RWPE2 (cell line): Measurements from ENCODE around the gene ASAP3.
A peak's percentile ranks its signal among the peaks of the same experiment; 100 is the strongest.

Experiments
- ATAC-seq: fragments of 200-7000 bp; cut with Tn5 transposase; 3 replicates; pipeline ENCODE4 v1.9.1; 2021; ENCODE audit warnings: low read depth
- DNase-seq: peaks from one replicate; pipeline ENCODE4 v3.0.0-alpha.2; 2020; ENCODE audit warnings: low spot score
- H3K27ac ChIP-seq: fragments of 450-650 bp; 2 replicates; pipeline ENCODE4 v1.5.1; 2017; ENCODE audit warnings: mild to moderate bottlenecking; ENCODE audit not compliant: poor library complexity, severe bottlenecking
- H3K27me3 ChIP-seq: fragments of 250-450 bp; sonication (Bioruptor Pico); 2 replicates; pipeline ENCODE4 v1.5.1; 2021; ENCODE audit warnings: mild to moderate bottlenecking, moderate library complexity; ENCODE audit not compliant: insufficient read depth, poor library complexity, severe bottlenecking
- H3K36me3 ChIP-seq: fragments of 250-450 bp; sonication (Bioruptor Pico); 2 replicates; pipeline ENCODE4 v1.5.1; 2020; ENCODE audit warnings: low read depth, mild to moderate bottlenecking, moderate library complexity
- H3K4me1 ChIP-seq: fragments of 250-450 bp; sonication (Bioruptor Pico); 2 replicates; pipeline ENCODE4 v1.5.1; 2021; ENCODE audit warnings: mild to moderate bottlenecking, moderate library complexity; ENCODE audit not compliant: insufficient read depth, poor library complexity, severe bottlenecking
- H3K4me3 ChIP-seq: fragments of 250-450 bp; sonication (Bioruptor Pico); 2 replicates; pipeline ENCODE4 v1.5.1; 2021; ENCODE audit warnings: mild to moderate bottlenecking, moderate library complexity; ENCODE audit not compliant: severe bottlenecking
- H3K9me3 ChIP-seq: fragments of 250-450 bp; sonication (Bioruptor Pico); 2 replicates; pipeline ENCODE4 v1.5.1; 2021; ENCODE audit warnings: mild to moderate bottlenecking, moderate library complexity; ENCODE audit not compliant: severe bottlenecking
- TF ChIP-seq, protein P1 (sequence below): fragments of 450-650 bp; IDR thresholded peaks from one replicate; pipeline ENCODE4 v1.5.1; 2017; ENCODE audit warnings: mild to moderate bottlenecking, moderate library complexity; ENCODE audit not compliant: poor library complexity, severe bottlenecking

ASAP3 gene

DNA sequence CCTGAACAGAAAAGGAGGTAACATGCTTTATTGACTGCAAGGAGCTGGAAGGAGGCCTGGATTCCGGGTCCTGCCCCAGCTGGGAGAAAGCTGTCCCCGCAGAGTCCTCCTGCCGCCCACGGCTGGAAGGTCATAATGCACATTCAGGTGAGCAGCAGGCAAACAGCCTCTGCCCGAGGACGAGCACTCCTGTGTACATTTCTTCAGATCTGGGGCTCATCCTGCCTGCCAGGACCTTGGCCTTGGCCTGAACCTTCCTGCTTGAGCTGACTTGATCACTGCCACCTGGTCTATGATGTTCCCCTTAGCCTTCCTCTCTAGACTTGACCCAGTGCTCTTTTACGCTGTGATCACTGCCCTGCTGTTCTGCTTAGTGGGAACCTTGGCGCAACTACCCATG, 96.5 kb downstream of the ASAP3 start:
- peaks cover 26% of the 10 kb centered on the region for H3K4me1 ChIP-seq
- H3K9me3 ChIP-seq = no peaks in the 10 kb centered on the region
- H3K36me3 ChIP-seq = no peaks in the 10 kb centered on the region
- no peak overlapping the region for H3K4me3 ChIP-seq
- no peak for ATAC-seq
- TF ChIP-seq, protein P1, sequence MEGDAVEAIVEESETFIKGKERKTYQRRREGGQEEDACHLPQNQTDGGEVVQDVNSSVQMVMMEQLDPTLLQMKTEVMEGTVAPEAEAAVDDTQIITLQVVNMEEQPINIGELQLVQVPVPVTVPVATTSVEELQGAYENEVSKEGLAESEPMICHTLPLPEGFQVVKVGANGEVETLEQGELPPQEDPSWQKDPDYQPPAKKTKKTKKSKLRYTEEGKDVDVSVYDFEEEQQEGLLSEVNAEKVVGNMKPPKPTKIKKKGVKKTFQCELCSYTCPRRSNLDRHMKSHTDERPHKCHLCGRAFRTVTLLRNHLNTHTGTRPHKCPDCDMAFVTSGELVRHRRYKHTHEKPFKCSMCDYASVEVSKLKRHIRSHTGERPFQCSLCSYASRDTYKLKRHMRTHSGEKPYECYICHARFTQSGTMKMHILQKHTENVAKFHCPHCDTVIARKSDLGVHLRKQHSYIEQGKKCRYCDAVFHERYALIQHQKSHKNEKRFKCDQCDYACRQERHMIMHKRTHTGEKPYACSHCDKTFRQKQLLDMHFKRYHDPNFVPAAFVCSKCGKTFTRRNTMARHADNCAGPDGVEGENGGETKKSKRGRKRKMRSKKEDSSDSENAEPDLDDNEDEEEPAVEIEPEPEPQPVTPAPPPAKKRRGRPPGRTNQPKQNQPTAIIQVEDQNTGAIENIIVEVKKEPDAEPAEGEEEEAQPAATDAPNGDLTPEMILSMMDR = no peak
- no peaks in the 10 kb centered on the region for H3K27me3 ChIP-seq
- DNase-seq = no peak
- H3K27ac ChIP-seq = no peak overlapping the region

DNA sequence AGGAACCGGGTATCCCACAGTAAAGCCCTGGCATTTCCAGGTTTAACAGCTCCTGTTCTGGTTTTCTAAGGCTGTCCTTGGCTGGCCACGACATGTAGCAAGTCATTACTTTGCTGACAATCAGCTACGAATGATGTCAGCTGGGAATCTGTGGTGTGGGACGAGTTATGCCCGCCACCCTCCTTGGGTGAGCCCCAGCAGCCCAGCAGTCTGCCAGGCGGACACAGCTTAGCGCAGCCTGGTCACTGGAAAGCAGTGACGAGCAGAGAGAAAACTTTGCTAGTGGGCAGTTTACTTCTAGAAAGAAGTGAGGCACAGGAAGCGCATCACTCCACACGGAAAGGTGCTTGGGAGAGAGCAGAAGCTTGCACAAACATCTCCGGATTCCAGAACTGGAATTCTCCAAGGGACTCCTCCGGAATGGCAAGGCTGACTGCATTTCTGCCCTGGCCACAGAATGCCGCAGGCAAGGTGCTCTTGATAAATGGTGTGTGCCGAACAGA, 98.8 kb downstream of the ASAP3 start:
- ATAC-seq = no peak; the same call in 2 of the 3 replicates
- H3K27me3 ChIP-seq = no peaks in the 10 kb centered on the region
- H3K4me3 ChIP-seq = no peak overlapping the region

DNA sequence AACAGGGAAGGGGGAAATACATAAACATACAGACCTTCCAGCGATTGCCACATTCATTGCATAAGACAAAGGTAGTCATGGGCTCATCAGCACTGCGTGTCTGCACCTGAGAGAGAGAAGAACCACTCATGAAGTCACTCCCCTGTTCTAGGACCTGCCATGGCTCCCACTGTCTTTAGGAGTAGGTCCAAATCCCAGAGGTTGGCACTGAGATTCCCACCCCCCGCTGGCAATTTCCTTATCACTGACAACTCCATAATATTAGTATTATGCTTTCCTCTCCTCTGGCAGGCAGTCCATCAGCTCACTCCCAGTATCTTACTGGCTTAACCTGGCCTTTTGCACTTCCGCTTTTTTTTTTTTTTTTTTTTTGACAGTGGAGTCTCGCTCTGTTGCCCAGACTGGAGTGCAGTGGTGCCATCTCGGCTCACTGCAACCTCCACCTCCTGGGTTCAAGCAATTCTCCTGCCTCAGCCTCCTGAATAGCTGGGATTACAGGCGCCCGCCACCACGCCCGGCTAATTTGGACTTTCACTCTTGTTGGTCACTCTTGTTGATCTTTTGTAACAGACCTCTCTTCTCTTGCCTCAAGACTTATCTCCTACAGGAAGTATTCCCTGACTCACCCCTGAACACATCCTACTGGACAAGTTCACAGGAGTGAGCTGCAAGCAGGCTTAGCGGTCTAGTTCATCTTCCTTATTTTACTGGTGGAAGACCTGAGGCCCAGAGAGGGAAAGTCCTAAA, 99.5 kb downstream of the ASAP3 start:
- ATAC-seq = peak; percentile 88
- Histone ChIP-seq H3K4me1 (peaks cover 26% of the 10 kb centered on the region), H3K36me3 (no peaks in the 10 kb centered on the region), H3K4me3 (no peak overlapping the region), H3K27ac (peak overlapping the region; percentile 71), H3K9me3 (no peaks in the 10 kb centered on the region), H3K27me3 (no peaks in the 10 kb centered on the region)
- DNase-seq = no peak
- TF ChIP-seq, protein P1 = no peak

More for the DNA sequence above, 98.8 kb downstream of the ASAP3 start:
- DNase-seq = no peak
- no peaks in the 10 kb centered on the region for H3K36me3 ChIP-seq
- TF ChIP-seq, protein P1 = no peak
- H3K4me1 ChIP-seq = peaks cover 26% of the 10 kb centered on the region
- peak overlapping the region; percentile 71 for H3K27ac ChIP-seq
- no peaks in the 10 kb centered on the region for H3K9me3 ChIP-seq

DNA sequence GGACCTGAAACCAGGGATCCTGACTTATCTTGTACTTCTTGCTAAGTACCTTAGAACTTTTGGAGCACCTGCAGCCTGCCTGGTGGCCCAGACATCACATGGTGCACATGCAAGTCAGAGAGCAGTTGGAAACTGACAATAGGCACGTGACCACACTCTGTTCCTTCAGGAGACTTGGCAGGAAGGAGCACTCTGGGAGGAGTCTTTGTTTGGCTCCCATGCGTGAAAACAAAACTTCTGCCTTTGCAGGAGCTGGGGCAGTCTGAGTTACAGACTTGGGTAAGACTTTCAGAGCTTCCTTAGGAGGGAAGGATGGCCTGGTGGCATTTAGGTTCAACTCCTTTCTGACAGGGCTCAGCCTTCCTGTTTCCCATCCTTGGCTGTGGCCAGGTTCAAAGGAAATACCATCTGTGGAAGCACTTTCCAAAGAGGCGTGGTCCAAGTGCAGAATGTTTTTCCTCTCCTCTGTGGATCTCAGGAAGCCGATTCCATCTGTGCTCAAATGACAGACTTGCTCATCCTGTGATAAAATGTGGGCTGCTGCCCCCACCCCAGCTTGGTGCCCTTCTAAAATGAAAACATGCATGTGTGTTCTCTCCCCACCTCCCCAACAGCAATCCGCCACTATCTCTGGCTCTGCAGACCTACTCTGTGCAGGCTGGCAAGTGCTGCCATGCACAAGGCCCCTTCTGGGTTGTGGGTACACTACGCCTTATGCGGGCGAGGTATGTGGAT, 100.2 kb downstream of the ASAP3 start:
- TF ChIP-seq, protein P1 = no peak
- peaks cover 26% of the 10 kb centered on the region for H3K4me1 ChIP-seq
- H3K27ac ChIP-seq = peak overlapping the region; percentile 71
- H3K4me3 ChIP-seq = no peak overlapping the region
- H3K27me3 ChIP-seq = no peaks in the 10 kb centered on the region
- H3K9me3 ChIP-seq = no peaks in the 10 kb centered on the region
- ATAC-seq (peak; percentile 30), DNase-seq (no peak)
- no peaks in the 10 kb centered on the region for H3K36me3 ChIP-seq
